Right lung (tissue), 5 donors: ENCODE data around the gene DGCR8. TPM values are rescaled to one million over a fixed set of nuclear protein-coding genes. Genes with fewer than 3 reads are reported as not detected.
"Not testable (repeated sequence)": the region's sequence is repeated elsewhere in the genome, so short reads cannot be mapped to it uniquely, and the experiment has no call there.

Source experiments
- DNase-seq, 2 donors: peaks; one replicate each; pipeline ENCODE4 v3.0.0-alpha.2; 2013
- polyA plus RNA-seq, 5 donors: library from polyadenylated mRNA; unstranded; fragments of 120-200 nt; gene quantifications; one replicate each; pipeline versions ENCODE4 v1.2.1 to v1.2.3, GENCODE V29; 2013; ENCODE audit warnings: inconsistent platforms in 1 of 5, low replicate concordance in 1 of 5; ENCODE audit not compliant: insufficient read length in 5 of 5, insufficient read depth in 1 of 5

The DGCR8 gene
- polyA plus RNA-seq, 5 donors, result 42.6 to 50.7 (median 45.2) TPM

DNA sequence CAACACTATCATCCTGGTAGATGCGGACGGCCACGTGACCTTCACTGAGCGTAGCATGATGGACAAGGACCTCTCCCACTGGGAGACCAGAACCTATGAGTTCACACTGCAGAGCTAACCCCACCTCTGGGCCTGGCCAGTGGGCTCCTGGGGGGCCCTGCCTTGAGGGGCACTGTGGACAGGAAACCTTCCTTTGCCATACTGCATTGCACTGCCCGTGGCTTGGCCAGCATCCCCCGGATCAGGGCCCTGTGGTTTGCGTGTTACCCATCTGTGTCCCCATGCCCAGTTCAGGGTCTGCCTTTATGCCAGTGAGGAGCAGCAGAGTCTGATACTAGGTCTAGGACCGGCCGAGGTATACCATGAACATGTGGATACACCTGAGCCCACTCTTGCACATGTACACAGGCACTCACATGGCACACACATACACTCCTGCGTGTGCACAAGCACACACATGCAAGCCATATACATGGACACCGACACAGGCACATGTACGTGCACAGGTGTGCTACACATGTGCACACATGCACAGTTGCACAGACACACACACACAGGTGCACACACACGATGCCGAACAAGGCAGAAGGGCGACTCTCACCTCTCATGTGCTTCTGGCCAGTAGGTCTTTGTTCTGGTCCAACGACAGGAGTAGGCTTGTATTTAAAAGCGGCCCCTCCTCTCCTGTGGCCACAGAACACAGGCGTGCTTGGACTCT lies 15.3 kb upstream of the DGCR8 start:
- no peak for DNase-seq

DNA sequence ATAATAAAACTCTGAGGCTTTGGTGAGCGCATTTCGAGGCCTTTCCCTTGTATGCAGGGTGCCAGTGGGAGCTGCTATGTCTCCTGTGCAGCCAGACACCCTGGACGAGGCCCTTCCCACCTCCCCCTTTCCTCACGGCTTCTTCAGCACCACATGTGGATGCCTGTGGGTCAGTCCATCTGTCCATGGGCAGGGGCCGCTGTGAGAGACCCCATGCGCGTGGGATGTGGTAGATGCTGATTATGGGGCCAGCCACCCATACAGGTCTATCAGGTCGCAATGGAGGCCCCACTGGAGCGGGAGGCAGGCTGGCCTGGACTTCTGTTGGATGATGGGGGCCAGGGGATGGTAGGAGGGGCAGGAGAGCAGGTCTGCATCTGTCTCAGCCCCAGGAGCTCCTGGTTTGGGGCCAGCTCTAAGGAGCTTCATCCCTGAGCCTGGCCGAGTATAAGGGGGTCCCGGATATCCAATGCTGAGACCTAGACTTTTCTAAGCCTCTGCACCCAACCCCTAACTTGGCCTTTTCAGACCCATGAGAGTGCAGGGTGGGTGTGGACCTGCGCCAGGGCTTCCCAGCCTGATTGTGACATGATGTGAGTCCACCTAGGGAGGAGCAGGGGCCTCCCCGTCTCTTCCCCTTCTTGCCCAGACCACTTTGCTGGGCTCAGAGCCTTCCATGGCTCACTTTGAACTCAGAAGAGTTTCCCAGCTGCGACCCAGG lies 14.0 kb upstream of the DGCR8 start:
- no peak for DNase-seq

DNA sequence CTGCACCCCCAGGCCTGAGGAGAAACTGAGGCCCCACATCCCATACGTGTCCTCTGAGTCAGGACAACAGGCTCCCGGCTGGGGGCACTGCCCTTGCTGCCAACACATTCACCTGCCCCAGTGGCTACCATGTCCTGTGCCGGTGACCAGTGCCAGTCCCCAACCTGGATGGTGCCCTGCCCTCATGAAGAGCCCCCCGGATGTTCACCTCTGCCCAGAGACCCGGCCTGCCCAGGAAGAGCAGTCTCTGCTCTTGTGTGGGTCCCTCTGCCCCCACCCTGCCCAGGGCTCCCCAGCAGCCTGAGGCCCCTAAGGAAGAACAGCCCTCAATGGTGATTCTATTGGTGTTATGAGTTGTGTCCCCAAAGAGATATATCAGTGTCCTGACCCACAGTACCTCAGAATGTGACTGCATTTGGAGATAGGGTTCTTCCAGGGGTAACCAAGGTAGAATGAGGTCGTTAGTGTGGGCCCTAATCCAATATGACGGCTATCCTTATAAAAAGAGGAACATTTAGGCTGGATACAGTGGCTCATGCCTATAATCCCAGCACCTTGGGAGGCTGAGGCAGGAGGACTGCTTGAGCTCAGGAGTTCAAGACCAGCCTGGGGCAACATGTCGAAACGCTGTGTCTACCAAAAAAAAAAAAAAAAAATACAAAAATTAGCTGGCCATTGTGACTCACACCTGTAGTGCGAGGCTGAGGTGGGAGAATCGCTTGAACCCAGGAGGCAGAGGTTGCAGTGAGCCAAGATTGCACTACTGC lies 13.2 kb upstream of the DGCR8 start:
- no peak for DNase-seq

DNA sequence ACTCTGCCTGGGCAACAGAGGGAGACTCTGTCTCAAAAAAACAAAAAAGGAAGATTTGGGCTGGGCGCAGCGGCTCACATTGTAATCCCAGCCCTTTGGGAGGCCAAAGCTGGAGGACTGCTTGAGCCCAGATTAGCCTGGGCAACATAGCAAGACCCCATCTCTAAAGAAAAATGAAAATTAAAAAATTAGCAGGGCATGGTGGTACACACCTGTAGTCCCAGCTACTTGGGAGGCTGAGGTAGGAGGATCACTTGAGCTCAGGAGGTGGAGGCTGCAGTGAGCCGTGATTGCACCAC lies 12.7 kb upstream of the DGCR8 start:
- not testable (repeated sequence) for DNase-seq

DNA sequence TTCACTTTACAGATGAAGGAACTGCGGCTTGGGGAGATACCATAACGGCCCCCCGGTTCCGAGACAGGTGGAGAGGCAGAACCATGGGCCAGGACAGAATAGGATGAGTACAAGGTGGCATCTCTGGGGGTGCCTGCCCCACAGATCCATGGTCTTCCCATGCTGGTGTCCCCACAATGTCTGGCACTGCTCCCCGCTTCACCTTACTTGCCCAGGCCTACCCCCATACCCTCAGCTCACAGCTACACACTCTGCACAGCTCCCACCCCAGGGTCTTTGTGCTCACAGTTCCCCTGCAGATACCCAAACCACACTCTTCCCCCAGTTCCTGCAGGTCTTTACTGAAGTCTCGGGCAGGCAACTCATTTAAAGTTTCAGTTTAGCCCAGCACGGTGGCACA lies 11.4 kb upstream of the DGCR8 start:
- DNase-seq, result no peak

DNA sequence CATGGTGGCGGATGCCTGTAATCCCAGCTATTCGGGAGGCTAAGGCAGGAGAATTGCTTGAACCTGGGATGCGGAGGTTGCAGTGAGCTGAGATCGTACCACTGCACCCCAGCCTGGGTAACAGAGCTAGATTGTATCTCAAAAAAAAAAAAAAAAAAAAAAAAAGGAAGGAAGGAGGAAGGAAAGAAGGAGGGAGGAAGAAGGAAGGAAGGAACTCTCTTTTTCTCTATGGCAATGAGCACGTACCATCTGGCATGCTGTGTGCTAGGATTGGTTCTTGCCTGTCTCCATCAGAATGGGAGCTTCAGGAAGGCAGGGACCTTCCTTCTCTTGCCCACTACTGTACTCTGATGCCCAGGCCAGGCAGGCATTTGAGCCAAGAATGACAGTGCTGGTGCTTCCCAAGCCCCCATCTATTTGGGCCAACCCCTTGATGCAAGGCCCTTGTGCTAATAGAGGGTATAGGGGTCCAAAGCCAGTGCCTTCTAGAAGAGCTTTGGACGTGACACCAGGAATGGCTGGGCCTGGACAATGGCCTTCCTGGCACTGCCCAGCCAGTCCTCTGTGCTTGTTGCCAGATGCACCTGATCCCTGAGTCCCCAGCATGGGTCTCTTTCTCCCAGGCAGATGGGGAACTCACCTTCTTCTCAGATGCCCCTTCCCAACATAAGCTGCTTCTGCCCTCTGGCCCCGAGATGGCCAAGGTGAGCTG lies 10.6 kb upstream of the DGCR8 start:
- no peak for DNase-seq

DNA sequence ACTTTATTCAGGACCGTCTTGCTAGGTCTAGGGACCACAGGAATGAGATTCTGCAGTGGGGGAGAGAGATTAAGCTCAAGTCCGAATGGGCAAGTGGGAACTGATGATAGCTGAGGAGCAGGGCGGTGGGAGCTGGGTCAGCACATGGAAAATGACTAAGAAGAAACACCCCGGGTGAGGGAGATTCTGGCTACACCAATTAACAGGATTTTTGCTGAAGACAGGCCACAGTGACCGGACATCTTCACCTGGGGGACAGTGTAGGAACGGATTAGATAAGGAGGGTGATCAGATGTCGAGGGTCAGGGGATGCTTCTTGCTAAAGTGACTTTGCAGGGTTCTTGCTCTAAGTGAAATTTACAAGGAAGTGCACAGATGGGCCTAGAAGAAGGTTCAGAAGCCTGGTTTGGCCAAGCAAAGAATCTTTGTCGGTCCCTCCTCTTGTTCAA lies 8.5 kb upstream of the DGCR8 start:
- DNase-seq, result no peak

DNA sequence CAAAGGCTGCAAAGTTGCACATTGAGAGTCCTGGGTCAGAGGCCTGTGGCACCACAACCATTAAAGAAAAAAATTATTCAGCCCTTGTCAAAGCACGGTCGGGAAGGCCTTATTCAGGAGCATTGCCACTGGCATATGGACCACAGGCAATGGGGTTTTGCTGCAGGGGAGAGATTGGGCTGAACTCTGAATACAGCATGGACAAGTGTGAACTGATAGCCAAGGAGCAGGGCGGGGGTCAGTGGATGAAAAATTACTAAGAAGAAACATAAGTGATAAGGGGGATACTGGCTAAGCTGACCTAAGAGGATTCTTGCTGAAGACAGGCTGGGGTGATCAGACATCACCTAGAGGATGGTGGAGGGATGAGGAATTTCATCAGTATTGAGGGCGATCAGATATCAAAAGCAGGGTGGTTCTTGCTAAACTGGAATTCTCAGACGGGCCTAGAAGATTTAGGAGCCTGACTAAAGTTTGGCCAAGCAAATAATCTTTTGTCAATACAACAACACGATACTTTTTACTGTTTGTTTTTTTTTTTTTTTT lies 3.3 kb upstream of the DGCR8 start:
- DNase-seq, result no peak

DNA sequence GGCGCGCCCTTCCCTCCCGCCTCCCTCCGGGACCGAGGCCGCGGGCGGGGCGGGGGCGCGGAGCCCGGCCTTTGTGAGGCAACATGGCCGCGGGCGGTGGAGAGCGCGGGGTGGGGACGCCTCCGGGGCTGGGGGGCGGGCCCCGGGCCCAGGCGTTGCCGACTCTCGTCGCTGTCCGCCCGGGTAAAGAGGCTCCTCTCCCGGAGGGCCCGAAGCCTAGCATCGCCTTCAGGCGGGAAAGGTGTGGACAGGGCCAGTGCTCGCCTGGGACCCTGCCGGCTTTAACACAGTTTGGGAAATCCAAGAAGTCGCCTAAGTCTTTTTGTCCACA lies 369 bp downstream of the DGCR8 start:
- DNase-seq, result peak in 1 of 2 donors; percentile 54

DNA sequence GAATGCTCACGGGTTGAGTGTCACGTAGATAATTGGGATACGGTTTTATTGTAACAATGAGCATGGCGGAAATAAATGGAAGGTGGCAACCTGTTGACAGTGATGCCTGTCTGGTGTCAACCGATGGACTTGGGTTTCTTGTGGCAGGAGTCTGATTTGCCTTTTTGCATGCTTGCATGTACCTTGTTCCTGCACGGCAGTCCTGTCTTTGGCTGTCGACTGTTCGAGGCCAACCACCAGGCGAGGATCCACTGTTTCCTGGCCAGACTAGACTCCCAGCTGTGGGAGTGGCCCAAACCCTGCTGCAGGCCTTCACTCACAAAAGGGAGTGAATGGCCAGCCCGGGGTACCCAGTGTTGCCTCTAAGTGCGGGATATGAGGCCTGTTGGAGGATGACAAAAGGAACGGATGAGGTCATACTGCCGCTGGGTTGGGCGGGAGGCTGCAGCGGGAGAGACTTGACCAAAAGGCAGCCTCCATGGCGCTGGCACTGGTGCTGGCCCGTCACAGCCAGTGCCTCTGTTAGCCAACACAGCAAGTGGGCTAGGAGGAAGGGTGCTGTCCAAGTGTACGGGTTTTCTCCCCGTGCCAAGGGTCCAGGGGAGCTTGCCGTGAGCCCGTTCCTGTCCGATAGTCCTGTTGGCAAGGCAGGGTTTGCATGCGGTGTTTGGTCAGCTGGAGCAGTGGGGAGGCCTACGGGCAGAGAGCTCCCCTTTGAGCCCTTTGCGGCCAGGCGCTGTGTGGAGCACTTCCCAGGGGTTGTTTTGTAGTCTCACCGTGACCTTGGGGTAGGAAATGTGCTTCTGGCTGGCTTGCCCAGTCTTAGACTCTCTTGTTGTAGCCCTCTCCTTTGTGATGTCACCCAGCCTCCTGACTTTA lies 974 bp downstream of the DGCR8 start:
- DNase-seq, result peak in 1 of 2 donors; percentile 28

DNA sequence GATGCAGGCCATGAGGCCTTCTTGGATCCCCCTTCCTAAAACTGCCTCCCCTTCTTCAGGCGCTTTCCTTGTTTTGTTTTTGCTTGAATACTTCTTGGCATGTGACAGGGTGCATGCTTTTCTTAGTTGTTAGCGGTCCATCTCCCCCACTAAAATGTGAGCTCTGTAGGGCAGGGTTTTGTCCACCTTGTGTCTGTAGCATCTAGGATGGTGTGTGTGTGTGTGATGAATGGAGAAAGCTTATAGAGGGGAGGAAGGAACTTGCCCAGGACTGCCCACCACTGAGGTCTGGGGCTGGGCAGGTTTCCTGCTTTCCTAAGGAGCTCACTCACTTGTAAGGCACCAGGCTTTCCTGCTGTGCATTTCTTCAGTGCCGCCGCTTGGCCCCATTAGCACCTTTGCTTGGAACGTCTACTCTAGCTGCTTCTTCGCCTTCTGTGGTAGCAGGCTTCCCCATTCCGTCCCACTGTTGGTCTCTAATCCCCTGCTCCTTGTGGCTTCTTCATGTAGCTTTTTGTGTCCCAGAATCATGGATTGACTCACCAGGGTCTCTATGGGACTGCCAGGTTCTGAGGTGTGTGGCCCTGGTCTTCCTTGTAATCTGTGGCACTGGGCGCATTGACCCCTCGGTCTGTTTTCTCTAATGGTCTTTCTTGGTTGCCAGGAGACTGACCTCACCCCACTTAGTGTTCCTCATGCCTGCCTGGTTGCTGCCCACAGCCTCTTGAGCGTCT lies 3.3 kb downstream of the DGCR8 start:
- no peak for DNase-seq

DNA sequence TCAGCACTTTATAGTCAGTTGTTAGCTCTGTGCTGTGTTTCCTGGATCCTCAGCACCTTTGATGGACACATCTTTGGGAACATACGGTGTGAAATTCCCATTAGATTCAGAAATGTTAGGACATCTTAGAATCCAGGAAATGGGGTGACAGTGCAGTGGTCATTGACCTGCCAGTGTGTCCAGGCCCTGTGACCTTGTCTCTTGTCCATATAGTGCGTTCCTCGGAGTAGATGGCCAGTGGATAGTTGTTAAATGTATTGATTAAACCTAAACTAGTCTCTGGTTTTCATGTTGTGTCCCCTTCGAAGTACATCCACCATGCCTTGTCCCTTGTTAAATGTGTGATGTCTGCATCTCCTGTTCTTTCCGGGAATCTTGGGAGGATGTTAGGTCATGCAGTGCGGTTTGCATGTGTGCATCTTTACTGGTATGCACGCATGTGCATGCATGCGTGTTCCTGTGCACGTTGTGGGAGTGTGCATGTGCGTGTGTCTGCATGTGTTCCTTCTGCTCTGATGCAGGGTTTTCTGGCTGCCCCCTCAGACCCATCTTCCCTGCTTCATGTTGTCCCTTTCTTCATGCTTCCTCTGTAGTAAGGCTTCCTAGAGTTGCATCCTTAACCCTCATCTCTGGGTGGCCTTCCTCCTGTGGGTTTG lies 4.0 kb downstream of the DGCR8 start:
- DNase-seq, result no peak

DNA sequence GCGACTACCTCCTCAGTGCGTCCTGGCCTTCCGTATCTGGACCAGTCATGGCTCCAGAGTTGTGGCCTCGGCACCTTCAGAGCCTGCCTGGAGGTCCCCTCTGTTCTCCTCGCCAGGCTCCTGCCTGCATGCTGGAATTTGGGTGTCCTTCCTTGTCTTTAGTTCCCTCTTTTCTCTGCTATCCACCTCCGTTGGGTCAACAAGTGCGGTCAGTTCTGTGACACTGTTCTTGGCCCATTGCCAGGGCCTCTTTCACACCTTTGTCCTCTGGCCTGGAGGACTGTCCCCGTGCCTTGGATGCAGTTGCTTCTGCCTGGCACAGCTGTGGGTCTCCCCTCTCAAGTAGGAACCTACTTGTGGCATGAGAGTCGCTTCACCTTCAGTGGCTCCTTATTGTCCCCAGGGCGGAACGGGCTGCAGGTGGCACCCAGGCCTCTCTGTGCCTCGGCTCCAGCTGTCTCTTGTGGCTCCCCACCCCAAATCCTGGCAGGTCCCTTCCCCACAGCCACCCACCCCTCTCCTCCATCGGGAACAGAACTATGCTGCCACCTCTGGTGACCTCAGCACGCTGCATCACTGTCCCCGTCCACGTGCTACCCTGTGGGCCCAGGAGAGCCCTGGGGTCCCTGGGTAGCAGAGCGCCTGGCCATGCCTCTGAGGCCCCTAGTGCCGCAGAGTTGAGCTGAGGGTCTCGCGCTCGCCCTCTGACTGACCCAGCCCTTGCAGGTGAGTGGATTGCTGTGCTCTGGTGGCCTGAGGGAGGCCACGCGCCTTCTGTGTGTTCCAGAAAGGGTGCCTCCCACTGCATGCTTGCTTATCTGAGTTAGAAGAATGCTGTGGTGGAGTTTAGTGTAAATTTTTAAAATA lies 4.7 kb downstream of the DGCR8 start:
- no peak for DNase-seq

DNA sequence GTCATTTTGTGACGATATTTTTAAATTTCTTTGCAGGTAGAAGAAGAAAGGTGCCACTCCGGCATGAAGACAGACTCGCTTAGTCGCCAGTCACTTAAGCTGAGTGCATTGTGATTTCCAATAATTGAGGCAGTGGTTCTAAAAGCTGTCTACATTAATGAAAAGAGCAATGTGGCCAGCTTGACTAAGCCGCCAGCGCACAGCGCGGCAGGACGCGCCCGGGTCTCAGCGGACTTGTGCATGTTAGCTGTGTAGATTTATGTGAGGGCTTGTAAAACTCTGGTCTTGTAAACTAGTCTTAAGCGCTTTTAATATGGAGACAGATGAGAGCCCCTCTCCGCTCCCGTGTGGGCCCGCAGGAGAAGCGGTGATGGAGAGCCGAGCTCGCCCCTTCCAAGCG lies 5.6 kb downstream of the DGCR8 start:
- DNase-seq, result no peak

DNA sequence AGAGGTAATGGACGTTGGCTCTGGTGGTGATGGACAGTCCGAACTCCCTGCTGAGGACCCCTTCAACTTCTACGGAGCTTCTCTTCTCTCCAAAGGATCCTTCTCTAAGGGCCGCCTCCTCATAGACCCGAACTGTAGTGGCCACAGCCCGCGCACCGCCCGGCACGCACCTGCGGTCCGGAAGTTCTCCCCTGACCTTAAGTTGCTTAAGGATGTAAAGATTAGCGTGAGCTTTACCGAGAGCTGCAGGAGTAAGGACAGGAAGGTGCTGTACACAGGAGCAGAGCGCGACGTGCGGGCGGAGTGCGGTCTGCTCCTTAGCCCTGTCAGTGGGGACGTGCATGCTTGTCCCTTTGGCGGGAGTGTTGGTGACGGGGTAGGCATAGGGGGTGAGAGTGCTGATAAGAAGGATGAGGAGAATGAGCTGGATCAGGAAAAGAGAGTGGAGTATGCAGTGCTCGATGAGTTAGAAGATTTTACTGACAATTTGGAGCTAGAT lies 6.1 kb downstream of the DGCR8 start:
- no peak for DNase-seq

DNA sequence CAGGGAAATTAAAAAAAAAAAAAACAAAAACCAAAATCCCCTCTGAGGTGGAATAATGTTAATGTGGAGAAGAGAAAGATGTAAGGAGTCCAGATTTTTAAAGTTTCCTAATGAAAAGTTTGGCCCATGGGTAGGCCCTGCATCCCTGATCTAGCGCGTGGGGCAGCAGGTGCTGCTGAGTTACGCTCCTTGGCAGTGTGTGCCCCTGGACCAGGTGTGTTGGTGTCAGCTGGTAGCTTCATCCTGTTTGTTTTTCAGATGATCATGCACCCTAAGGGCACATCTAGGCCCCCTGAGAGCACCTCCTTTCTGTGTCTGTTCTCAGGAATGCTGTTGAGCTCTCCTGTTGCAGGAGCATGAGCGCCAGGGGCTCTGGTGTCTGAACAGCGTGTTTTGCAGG lies 6.7 kb downstream of the DGCR8 start:
- no peak for DNase-seq

DNA sequence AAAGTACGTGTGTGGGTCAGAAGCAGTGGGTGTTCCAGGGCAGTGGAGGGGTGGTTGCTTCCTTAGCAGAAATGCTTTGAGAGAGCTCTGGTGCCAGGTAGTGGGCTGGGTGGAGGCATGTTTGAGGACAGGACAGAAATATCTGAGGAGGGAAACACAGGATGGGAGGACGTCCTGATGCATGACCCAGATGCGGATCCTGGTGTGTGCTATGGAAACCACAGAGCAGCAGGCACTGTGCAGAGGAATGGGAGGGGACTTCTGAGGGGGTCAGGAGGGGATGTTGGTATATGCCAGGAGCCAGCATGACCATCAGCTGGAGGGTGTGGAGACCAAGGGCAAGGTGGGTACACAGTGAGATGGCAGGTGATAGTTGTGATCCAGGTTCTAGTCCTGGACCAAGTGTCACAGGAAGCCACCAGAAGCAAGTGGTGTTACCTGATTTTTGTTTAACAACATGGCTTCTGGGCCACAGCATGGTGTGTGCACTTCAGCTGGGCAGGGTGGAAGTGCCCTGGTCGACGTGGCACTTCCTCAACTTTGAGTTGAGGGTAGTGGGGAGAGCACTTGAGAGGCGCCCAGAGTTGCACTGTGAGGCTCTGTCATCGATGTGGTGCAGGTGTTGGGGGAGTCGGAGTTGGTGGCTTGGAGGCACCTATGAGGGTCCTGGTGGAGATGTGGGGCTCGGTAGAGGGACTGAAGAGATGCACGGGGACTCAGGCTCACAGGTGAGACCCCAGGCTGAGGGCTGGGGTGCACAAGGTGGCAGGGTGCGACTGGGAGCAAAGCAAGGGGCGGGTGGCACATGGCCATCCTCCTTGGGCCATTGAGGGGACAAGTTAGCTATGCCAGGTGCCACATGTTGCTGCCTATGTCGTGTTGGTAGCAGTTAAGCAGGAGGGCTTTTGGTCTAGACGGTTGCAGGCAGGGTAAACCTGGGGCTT lies 7.5 kb downstream of the DGCR8 start:
- DNase-seq, result no peak
